B cell (primary cell): Measurements from ENCODE around the gene AMDHD2. TPM values are rescaled to one million over a fixed set of nuclear protein-coding genes. Genes with fewer than 3 reads are reported as not detected.

Source experiments
- ATAC-seq: fragments of 200-7000 bp; cut with Tn5 transposase; one replicate; pipeline ENCODE4 v1.10.0; 2021; ENCODE audit warnings: low read depth, mild to moderate bottlenecking, moderate number of reproducible peaks, moderate library complexity
- CTCF ChIA-PET: fragments of 350-600 bp; sonication (Branson Sonifier 250); formaldehyde crosslinking; loops from one replicate; lab custom pipeline; 2021; ENCODE audit warnings: antibody characterized with exemption, inconsistent platforms; lab: Charles Lee
- POLR2A ChIA-PET: fragments of 350-600 bp; sonication (Branson Sonifier 250); formaldehyde crosslinking; loops from one replicate; lab custom pipeline; 2021; ENCODE audit warnings: antibody characterized with exemption; lab: Charles Lee
- DNase-seq: peaks from one replicate; pipeline ENCODE4 v3.0.0; 2013
- H2AFZ ChIP-seq: 2 replicates; pipeline ENCODE4 v1.6.1; 2012; ENCODE audit warnings: mild to moderate bottlenecking, low read depth, low read length; ENCODE audit not compliant: insufficient read depth, poor library complexity, severe bottlenecking
- H3K27ac ChIP-seq, 2 donors: 1 replicate in 1 of 2; 2 replicates in 1 of 2; pipeline ENCODE4 v1.5.1; 2012 to 2013; ENCODE audit warnings: low read length in 2 of 2, mild to moderate bottlenecking in 2 of 2, moderate library complexity in 1 of 2
- H3K27me3 ChIP-seq, 4 experiments: fragments of 200-600 bp in 1 of 4; sonication (generic) in 1 of 4; replicated peaks in 1 of 4; 1 replicate in 2 of 4; 2 replicates in 2 of 4; pipeline versions ENCODE4 v1.6.1 to v1.7.0; 2013 to 2016; ENCODE audit warnings: low read length in 3 of 4, mild to moderate bottlenecking in 2 of 4, mixed read lengths in 1 of 4, moderate library complexity in 1 of 4; ENCODE audit not compliant: insufficient read depth in 4 of 4, control insufficient read depth in 3 of 4; ENCODE audit errors: control extremely low read depth in 1 of 4
- H3K36me3 ChIP-seq, 2 experiments: replicated peaks in 1 of 2; 1 replicate in 1 of 2; 2 replicates in 1 of 2; pipeline versions ENCODE4 v1.6.1 to v1.7.1; 2013; ENCODE audit warnings: low read length in 1 of 2; ENCODE audit not compliant: insufficient read depth in 2 of 2, control insufficient read depth in 1 of 2; ENCODE audit errors: control extremely low read depth in 1 of 2, extremely low read depth in 1 of 2
- H3K4me1 ChIP-seq, 2 donors: fragments of 200-600 bp in 1 of 2; sonication (generic) in 1 of 2; 1 replicate in 1 of 2; 2 replicates in 1 of 2; pipeline versions ENCODE4 v1.5.1 to v1.6.1; 2013 to 2017; ENCODE audit warnings: low read length in 2 of 2; ENCODE audit not compliant: control insufficient read depth in 2 of 2, insufficient read depth in 2 of 2
- H3K4me2 ChIP-seq: replicated peaks from 2 replicates; pipeline ENCODE3; 2012; ENCODE audit warnings: mild to moderate bottlenecking, low read depth, low read length; ENCODE audit not compliant: poor library complexity, severe bottlenecking
- H3K4me3 ChIP-seq, 5 experiments: fragments of 200-600 bp in 1 of 5; sonication (generic) in 1 of 5; 1 replicate in 3 of 5; 2 replicates in 2 of 5; pipeline versions ENCODE4 v1.5.1 to v1.7.0; 2011 to 2016; ENCODE audit warnings: low read length in 4 of 5, mild to moderate bottlenecking in 4 of 5, low read depth in 2 of 5, control low read depth in 1 of 5, moderate library complexity in 1 of 5; ENCODE audit not compliant: insufficient read depth in 1 of 5; ENCODE audit errors: control extremely low read depth in 1 of 5, extremely low read depth in 1 of 5
- H3K79me2 ChIP-seq: fragments of 200-600 bp; sonication (generic); one replicate; pipeline ENCODE4 v1.6.0; 2016; ENCODE audit warnings: low read length; ENCODE audit not compliant: control insufficient read depth, insufficient read depth
- H3K9ac ChIP-seq: fragments of 200-600 bp; sonication (generic); 2 replicates; pipeline ENCODE4 v1.6.1; 2017; ENCODE audit warnings: mild to moderate bottlenecking, low read length, moderate library complexity
- H3K9me3 ChIP-seq, 3 donors: one replicate each; pipeline versions ENCODE4 v1.6.1 to v1.7.1; 2013; ENCODE audit warnings: low read length in 2 of 3; ENCODE audit not compliant: control insufficient read depth in 2 of 3, insufficient read depth in 1 of 3; ENCODE audit errors: control extremely low read depth in 1 of 3
- H4K20me1 ChIP-seq: 2 replicates; pipeline ENCODE4 v1.6.0; 2012; ENCODE audit warnings: mild to moderate bottlenecking, low read length; ENCODE audit not compliant: insufficient read depth, control insufficient read depth, poor library complexity, severe bottlenecking
- H3K27ac Mint-ChIP-seq: one replicate; pipeline ENCODE4 v1.8.0; 2021; ENCODE audit warnings: mixed read lengths
- H3K27me3 Mint-ChIP-seq: one replicate; pipeline ENCODE4 v1.8.0; 2021; ENCODE audit warnings: mixed read lengths
- H3K4me1 Mint-ChIP-seq: one replicate; pipeline ENCODE4 v1.8.0; 2021; ENCODE audit warnings: mixed read lengths
- H3K4me3 Mint-ChIP-seq: one replicate; pipeline ENCODE4 v1.8.0; 2021; ENCODE audit warnings: mixed read lengths
- H3K9me3 Mint-ChIP-seq: one replicate; pipeline ENCODE4 v1.8.0; 2022; ENCODE audit warnings: mixed read lengths; ENCODE audit not compliant: insufficient read depth
- CTCF ChIP-seq: fragments of 200-600 bp; IDR thresholded peaks from one replicate; pipeline ENCODE4 v1.8.0; 2022; ENCODE audit warnings: antibody characterized with exemption, mild to moderate bottlenecking
- EZH2 ChIP-seq: IDR thresholded peaks from 2 replicates; pipeline ENCODE4 v1.6.1; 2012; ENCODE audit warnings: borderline replicate concordance, low read depth, mild to moderate bottlenecking, moderate library complexity, low read length; ENCODE audit not compliant: insufficient read depth, poor library complexity, severe bottlenecking
- WGBS: methylation state at CpG from one replicate; pipeline ENCODE4 v1.1.5; 2013; ENCODE audit warnings: missing lambda C conversion rate; ENCODE audit not compliant: insufficient coverage; 5-methylcytosine and 5-hydroxymethylcytosine counted together
- intact Hi-C: fragments of 100-400 bp; cut with micrococcal nuclease; formaldehyde crosslinking; loops from one replicate; pipeline ENCODE4 v1.10.0; 2022
- polyA plus RNA-seq: library from polyadenylated mRNA; depleted of rRNA; stranded (reverse); fragments of >200 nt; gene quantifications from 2 replicates; pipeline ENCODE4 v1.2.3, GENCODE V29; 2012
- total RNA-seq, 2 donors: library from RNA; stranded (reverse); fragments of 120-200 nt in 1 of 2; gene quantifications; 1 replicate in 1 of 2; 2 replicates in 1 of 2; pipeline versions ENCODE4 v1.2.3 to v1.2.4, GENCODE V29; 2013 to 2022

Gene AMDHD2
- total and polyA plus RNA-seq, 2 donors (not counting 1 experiment from before 2014, with no cell fraction given): 133 to 209 TPM

- TF ChIP-seq EZH2: no peak
- TF ChIP-seq CTCF: peak; percentile 59
These were observed 33.3 kb upstream of the AMDHD2 start for GRCh38 chr16:2486645-2487516.

More at GRCh38 chr16:2486645-2487516, 33.3 kb upstream of the AMDHD2 start:
- 29% methylated on average over 27 of the region's 29 CpGs for WGBS
- Mint-ChIP-seq H3K27ac (peak overlapping the region; percentile 90), H3K4me3 (peak overlapping the region; percentile 78), H3K27me3 (no peaks in the 10 kb centered on the region), H3K9me3 (no peaks in the 10 kb centered on the region), H3K4me1 (peaks cover 19% of the 10 kb centered on the region)
- peak overlapping the region; percentile 75 for H3K4me2 ChIP-seq
- peaks cover 63% of the 10 kb centered on the region for H3K79me2 ChIP-seq
- peak overlapping the region; percentile 68 for H2AFZ ChIP-seq
- H3K27me3 ChIP-seq: no peaks in the 10 kb centered on the region
- peak overlapping the region; percentile 53 to 64 for H3K27ac ChIP-seq
- no peaks in the 10 kb centered on the region for H4K20me1 ChIP-seq
- POLR2A ChIA-PET: interaction anchor here (0.5 to 1.3 kb wide), 6 partner anchors 45 to 333 kb away, joined by 3 to 9 read pairs (median 3); partner anchors contain the start of gene CCNF
- DNase-seq: peak; percentile 93
- H3K4me1 ChIP-seq: peaks cover 24 to 26% of the 10 kb centered on the region in 2 donors
- peak overlapping the region; percentile 29 for H3K9ac ChIP-seq
- no peaks in the 10 kb centered on the region for H3K9me3 ChIP-seq
- H3K4me3 ChIP-seq: peak overlapping the region in 2 of 5 experiments; percentile 3 to 19
- peaks cover 0 to 3% of the 10 kb centered on the region in 2 experiments for H3K36me3 ChIP-seq
- ATAC-seq: peak; percentile 96
- intact Hi-C loops: loop anchor here (1.0 kb wide), 5 partner anchors 12 to 292 kb away; partner anchors contain the start of genes ATP6V0C, CCNF, TBC1D24 and TEDC2
- CTCF ChIA-PET: interaction anchor here (0.5 to 4.8 kb wide), 18 partner anchors 10 to 346 kb away, joined by 3 to 31 read pairs (median 4); partner anchors contain the start of genes ABCA3, CCNF, ECI1 and NTN3
